ENCODE measurements around the gene NOVA2. TPM values are rescaled to one million over a fixed set of nuclear protein-coding genes. Genes with fewer than 3 reads are reported as not detected.
"Not testable (repeated sequence)": the region's sequence is repeated elsewhere in the genome, so short reads cannot be mapped to it uniquely, and the experiment has no call there.

The NOVA2 gene
- total and polyA plus RNA-seq, 2 donors (not counting 3 experiments of a cell fraction or from before 2014, with no cell fraction given), result 5.6 to 34.2 TPM

DNA sequence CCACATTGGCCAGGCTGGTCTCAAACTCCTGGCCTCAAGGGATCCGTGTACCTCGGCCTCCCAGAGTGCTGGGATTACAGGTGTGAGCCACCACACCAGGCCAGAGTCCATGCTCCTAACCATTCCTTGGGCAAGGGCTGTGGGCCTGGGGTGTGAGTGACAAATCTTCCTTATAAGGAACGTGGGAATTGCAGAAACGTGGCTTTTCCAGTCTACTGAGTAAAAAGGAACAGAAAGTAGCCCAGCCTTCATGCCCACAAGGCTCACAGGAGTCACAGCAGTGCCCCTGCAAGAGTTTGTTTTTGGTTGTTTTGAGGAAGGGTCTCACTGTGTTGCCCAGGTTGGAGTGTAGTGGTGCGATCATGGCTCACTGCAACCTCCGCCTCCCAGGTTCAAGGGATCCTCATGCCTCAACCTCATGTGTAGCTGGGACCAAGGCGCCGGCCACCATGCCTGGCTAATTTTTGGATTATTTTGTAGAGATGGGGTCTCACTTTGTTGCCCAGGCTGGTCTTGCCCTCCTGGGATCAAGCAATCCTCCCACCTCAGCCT, 76.3 kb downstream of the NOVA2 start:
- H3K4me1 ChIP-seq (ENCODE audit: control insufficient read depth, extremely low read depth, insufficient read depth, low read length), result peaks cover 2% of the 10 kb centered on the region
- no peaks in the 10 kb centered on the region for H3K9me1 ChIP-seq (replicated peaks; ENCODE audit: control insufficient read depth, extremely low read depth, insufficient read depth, low read length)
- no peak overlapping the region for H3K4me3 ChIP-seq (replicated peaks in 1 of 3; ENCODE audit: insufficient read depth in 1 of 3, low read depth in 1 of 3, low read length in 3 of 3)
- ChIA-PET CTCF (no interaction called here), POLR2A (no interaction called here)
- intact Hi-C loops (cut with micrococcal nuclease), result no loop called here
- no peak overlapping the region for H3K27ac ChIP-seq (ENCODE audit: insufficient read depth, low read depth, low read length)
- FAIRE-seq, result no peak
- no peaks in the 10 kb centered on the region for H3K9me3 ChIP-seq (replicated peaks; ENCODE audit: control insufficient read depth, insufficient read depth, low read length)
- no peaks in the 10 kb centered on the region for H3K27me3 ChIP-seq (ENCODE audit: control insufficient read depth in 2 of 2, insufficient read depth in 2 of 2, low read length in 2 of 2)
- peaks cover 0 to 6% of the 10 kb centered on the region in 2 experiments for H3K36me3 ChIP-seq (ENCODE audit: control insufficient read depth in 2 of 2, extremely low read depth in 1 of 2, insufficient read depth in 2 of 2, low read length in 2 of 2)
- TF ChIP-seq EZH2 (IDR thresholded peaks at IDR 0.05; ENCODE audit: borderline replicate concordance, low read depth, low read length, severe bottlenecking) (no peak), MAX (IDR thresholded peaks at IDR 0.05; ENCODE audit: insufficient read depth, insufficient read length) (no peak), GATA2 (IDR thresholded peaks at IDR 0.05; ENCODE audit: insufficient read depth, insufficient read length, low read depth, low read length) (no peak), POLR2AphosphoS5 (IDR thresholded peaks at IDR 0.05; ENCODE audit: insufficient read depth, low read depth, low read length) (no peak), JUN (IDR thresholded peaks at IDR 0.05; ENCODE audit: borderline replicate concordance, insufficient read depth, insufficient read length, low read depth) (no peak), POLR2A (IDR thresholded peaks at IDR 0.05; ENCODE audit: low read depth, low read length) (no peak), MYC (IDR thresholded peaks at IDR 0.05; ENCODE audit: low read depth, low read length) (no peak), FOS (IDR thresholded peaks at IDR 0.05; ENCODE audit: borderline replicate concordance, insufficient read depth, low read length) (no peak)
- TF ChIP-seq, protein P1, sequence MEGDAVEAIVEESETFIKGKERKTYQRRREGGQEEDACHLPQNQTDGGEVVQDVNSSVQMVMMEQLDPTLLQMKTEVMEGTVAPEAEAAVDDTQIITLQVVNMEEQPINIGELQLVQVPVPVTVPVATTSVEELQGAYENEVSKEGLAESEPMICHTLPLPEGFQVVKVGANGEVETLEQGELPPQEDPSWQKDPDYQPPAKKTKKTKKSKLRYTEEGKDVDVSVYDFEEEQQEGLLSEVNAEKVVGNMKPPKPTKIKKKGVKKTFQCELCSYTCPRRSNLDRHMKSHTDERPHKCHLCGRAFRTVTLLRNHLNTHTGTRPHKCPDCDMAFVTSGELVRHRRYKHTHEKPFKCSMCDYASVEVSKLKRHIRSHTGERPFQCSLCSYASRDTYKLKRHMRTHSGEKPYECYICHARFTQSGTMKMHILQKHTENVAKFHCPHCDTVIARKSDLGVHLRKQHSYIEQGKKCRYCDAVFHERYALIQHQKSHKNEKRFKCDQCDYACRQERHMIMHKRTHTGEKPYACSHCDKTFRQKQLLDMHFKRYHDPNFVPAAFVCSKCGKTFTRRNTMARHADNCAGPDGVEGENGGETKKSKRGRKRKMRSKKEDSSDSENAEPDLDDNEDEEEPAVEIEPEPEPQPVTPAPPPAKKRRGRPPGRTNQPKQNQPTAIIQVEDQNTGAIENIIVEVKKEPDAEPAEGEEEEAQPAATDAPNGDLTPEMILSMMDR (IDR thresholded peaks at IDR 0.05; ENCODE audit: extremely low read depth in 1 of 2, insufficient read depth in 1 of 2, low read depth in 1 of 2, low read length in 2 of 2), result no peak
- H3K4me2 ChIP-seq (ENCODE audit: insufficient read depth, low read length), result no peak overlapping the region
- no peaks in the 10 kb centered on the region for H4K20me1 ChIP-seq (replicated peaks; ENCODE audit: control insufficient read depth, extremely low read depth, insufficient read depth, low read length)
- no peaks in the 10 kb centered on the region for H3K79me2 ChIP-seq (ENCODE audit: control insufficient read depth, insufficient read depth, low read length)
- BruUV-seq (replicated peaks), result no TSS peak
- DNase-seq (ENCODE audit: low read depth, low spot score), result no peak
- H3K9ac ChIP-seq (replicated peaks; ENCODE audit: extremely low read depth, insufficient read depth, low read length), result no peak overlapping the region
- no peak overlapping the region for H2AFZ ChIP-seq (ENCODE audit: low read depth, low read length)
- dilution Hi-C loops (cut with MboI; ENCODE audit: extremely low pct_ligation_motif_present, low sequenced_read_pairs), result no loop called here

GRCh38 chr19:45895983-45896599, 77.6 kb downstream of the NOVA2 start:
- H4K20me1 ChIP-seq (replicated peaks; ENCODE audit: control insufficient read depth, extremely low read depth, insufficient read depth, low read length); H3K9ac ChIP-seq (replicated peaks; ENCODE audit: extremely low read depth, insufficient read depth, low read length); H3K4me3 ChIP-seq (replicated peaks in 1 of 3; ENCODE audit: insufficient read depth in 1 of 3, low read depth in 1 of 3, low read length in 3 of 3); DNase-seq (ENCODE audit: low read depth, low spot score); H3K79me2 ChIP-seq (ENCODE audit: control insufficient read depth, insufficient read depth, low read length); dilution Hi-C loops (cut with MboI; ENCODE audit: extremely low pct_ligation_motif_present, low sequenced_read_pairs); H3K27ac ChIP-seq (ENCODE audit: insufficient read depth, low read depth, low read length); H3K36me3 ChIP-seq (ENCODE audit: control insufficient read depth in 2 of 2, extremely low read depth in 1 of 2, insufficient read depth in 2 of 2, low read length in 2 of 2); CTCF ChIA-PET; intact Hi-C loops (cut with micrococcal nuclease); FAIRE-seq; H3K4me1 ChIP-seq (ENCODE audit: control insufficient read depth, extremely low read depth, insufficient read depth, low read length); POLR2A ChIA-PET; BruUV-seq (replicated peaks); H3K27me3 ChIP-seq (ENCODE audit: control insufficient read depth in 2 of 2, insufficient read depth in 2 of 2, low read length in 2 of 2); H3K9me3 ChIP-seq (replicated peaks; ENCODE audit: control insufficient read depth, insufficient read depth, low read length); H3K9me1 ChIP-seq (replicated peaks; ENCODE audit: control insufficient read depth, extremely low read depth, insufficient read depth, low read length); H3K4me2 ChIP-seq (ENCODE audit: insufficient read depth, low read length); H2AFZ ChIP-seq (ENCODE audit: low read depth, low read length): not testable (repeated sequence)
